K562 (cell line): Measurements from ENCODE around the gene CRYBB1. TPM values are rescaled to one million over a fixed set of nuclear protein-coding genes. Genes with fewer than 3 reads are reported as not detected.

Experiments
- ARHGAP35 ChIP-seq: fragments of 450-650 bp; IDR thresholded peaks from 2 replicates; pipeline ENCODE4 v1.6.1; 2018; ENCODE audit not compliant: partially characterized antibody
- ARID3A ChIP-seq: IDR thresholded peaks from 2 replicates; pipeline ENCODE4 v1.6.1; 2012; ENCODE audit warnings: low read depth, low read length, improper control_type of control experiment, borderline replicate concordance
- CBFA2T2 ChIP-seq: fragments of 450-650 bp; conservative IDR thresholded peaks from 2 replicates; pipeline ENCODE4 v1.6.1; 2017; ENCODE audit warnings: mild to moderate bottlenecking
- CBX5 ChIP-seq: IDR thresholded peaks from 2 replicates; pipeline ENCODE4 v1.6.1; 2014; ENCODE audit warnings: low read depth, borderline replicate concordance
- ELF4 ChIP-seq: fragments of 450-650 bp; formaldehyde crosslinking; IDR thresholded peaks from 2 replicates; pipeline ENCODE4 v1.4.0; 2022; ENCODE audit warnings: missing genetic modification characterization
- EP300 ChIP-seq: IDR thresholded peaks from 2 replicates; pipeline ENCODE4 v1.6.1; 2012; ENCODE audit warnings: low read length, improper control_type of control experiment
- IRF2 ChIP-seq: sonication (generic); formaldehyde crosslinking; IDR thresholded peaks from 2 replicates; pipeline ENCODE4 v1.8.1; 2022; ENCODE audit warnings: mild to moderate bottlenecking, missing genetic modification reagents
- KDM2B ChIP-seq: fragments of 250-450 bp; sonication (Bioruptor Pico); IDR thresholded peaks from 2 replicates; pipeline ENCODE4 v1.8.0; 2021; ENCODE audit warnings: mild to moderate bottlenecking, moderate library complexity
- PHF8 ChIP-seq: fragments of 200-600 bp; sonication (generic); IDR thresholded peaks from 2 replicates; pipeline ENCODE4 v1.6.1; 2012; ENCODE audit warnings: mixed run types, mild to moderate bottlenecking, inconsistent platforms, low read length, moderate library complexity, borderline replicate concordance
- PKNOX1 ChIP-seq: fragments of 450-650 bp; IDR thresholded peaks from 2 replicates; pipeline ENCODE4 v1.6.1; 2016
- SREBF1 ChIP-seq: fragments of 150-350 bp; IDR thresholded peaks from 2 replicates; pipeline ENCODE4 v1.6.1; 2014; ENCODE audit warnings: antibody characterized with exemption, low read depth, low read length, borderline replicate concordance
- TFAP4 ChIP-seq: sonication (generic); formaldehyde crosslinking; IDR thresholded peaks from 2 replicates; pipeline ENCODE4 v1.8.0; 2022; ENCODE audit warnings: missing genetic modification reagents, mild to moderate bottlenecking, moderate library complexity, borderline replicate concordance
- ZC3H4 ChIP-seq: sonication (generic); formaldehyde crosslinking; IDR thresholded peaks from 2 replicates; pipeline ENCODE4 v1.9.0; 2021; ENCODE audit warnings: missing genetic modification reagents, borderline replicate concordance
- ZNF165 ChIP-seq: fragments of 250-450 bp; sonication (Bioruptor Pico); IDR thresholded peaks from 2 replicates; pipeline ENCODE4 v1.4.0; 2020; ENCODE audit warnings: borderline replicate concordance
- ZNF280B ChIP-seq: fragments of 250-450 bp; sonication (Bioruptor Pico); IDR thresholded peaks from 2 replicates; pipeline ENCODE4 v1.5.1; 2021; ENCODE audit warnings: mild to moderate bottlenecking
- ZNF3 ChIP-seq: fragments of 250-450 bp; sonication (Bioruptor Pico); IDR thresholded peaks from 2 replicates; pipeline ENCODE4 v1.5.0; 2021; ENCODE audit warnings: mild to moderate bottlenecking, moderate library complexity
- polyA plus RNA-seq, 8 experiments: library from polyadenylated mRNA; depleted of rRNA in 4 of 8; stranded (reverse) in 5 of 8; unstranded in 3 of 8; fragments of >200 nt; fragmentation: Nextera tagmentation in 2 of 8; fragmentation: Illumina TruSeq in 1 of 8; extraction: Ambion mirVana in 2 of 8; extraction: Trizol in 1 of 8; gene quantifications; 2 replicates each; pipeline versions ENCODE4 v1.2.1 to v1.2.3, GENCODE V29; 2011 to 2014; ENCODE audit warnings: inconsistent platforms in 1 of 8, missing spikeins in 1 of 8
- total RNA-seq, 7 experiments: library from RNA; depleted of rRNA in 6 of 7; stranded (reverse); fragments of >200 nt in 6 of 7; fragmentation: Illumina TruSeq in 2 of 7; extraction: Trizol in 2 of 7; gene quantifications; 2 replicates each; pipeline versions ENCODE4 v1.2.1 to v1.2.3, GENCODE V29; 2011 to 2021; ENCODE audit warnings: low replicate concordance in 1 of 7
- TF ChIP-seq, protein P1 (sequence below): fragments of 200-800 bp; sonication (Bioruptor generic); IDR thresholded peaks from 2 replicates; pipeline ENCODE4 v1.6.1; 2017; ENCODE audit warnings: missing genetic modification characterization, missing compliant biosample characterization
- TF ChIP-seq, protein P2 (sequence below): fragments of 250-450 bp; sonication (Bioruptor Pico); IDR thresholded peaks from 2 replicates; pipeline ENCODE4 v1.8.0; 2022; ENCODE audit warnings: inconsistent platforms

The CRYBB1 gene
- total and polyA plus RNA-seq, 9 of the 15 experiments (the other 6 are each of a cell fraction or from before 2014, with no cell fraction given): 0.16 to 0.45 (median 0.33) TPM; not detected in 2

- TF ChIP-seq ARHGAP35 (peak; percentile 77), ARID3A (no peak), EP300 (0 out of 2 replicates have a peak, but pooled peaks have one; percentile 27), SREBF1 (no peak), PKNOX1 (no peak), ELF4 (CRISPR knock-in tag) (peak; percentile 83), PHF8 (no peak), IRF2 (CRISPR knock-in tag) (no peak), CBFA2T2 (no peak), ZNF3 (CRISPR knock-in tag) (no peak), ZNF165 (no peak), ZC3H4 (CRISPR knock-in tag) (no peak), TFAP4 (CRISPR knock-in tag) (no peak), KDM2B (CRISPR knock-in tag) (no peak), CBX5 (no peak), ZNF280B (CRISPR knock-in tag) (no peak)
- TF ChIP-seq, protein P1, sequence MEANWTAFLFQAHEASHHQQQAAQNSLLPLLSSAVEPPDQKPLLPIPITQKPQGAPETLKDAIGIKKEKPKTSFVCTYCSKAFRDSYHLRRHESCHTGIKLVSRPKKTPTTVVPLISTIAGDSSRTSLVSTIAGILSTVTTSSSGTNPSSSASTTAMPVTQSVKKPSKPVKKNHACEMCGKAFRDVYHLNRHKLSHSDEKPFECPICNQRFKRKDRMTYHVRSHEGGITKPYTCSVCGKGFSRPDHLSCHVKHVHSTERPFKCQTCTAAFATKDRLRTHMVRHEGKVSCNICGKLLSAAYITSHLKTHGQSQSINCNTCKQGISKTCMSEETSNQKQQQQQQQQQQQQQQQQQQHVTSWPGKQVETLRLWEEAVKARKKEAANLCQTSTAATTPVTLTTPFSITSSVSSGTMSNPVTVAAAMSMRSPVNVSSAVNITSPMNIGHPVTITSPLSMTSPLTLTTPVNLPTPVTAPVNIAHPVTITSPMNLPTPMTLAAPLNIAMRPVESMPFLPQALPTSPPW (CRISPR knock-in tag): no peak; the same call in 1 of the 2 replicates
- TF ChIP-seq, protein P2, sequence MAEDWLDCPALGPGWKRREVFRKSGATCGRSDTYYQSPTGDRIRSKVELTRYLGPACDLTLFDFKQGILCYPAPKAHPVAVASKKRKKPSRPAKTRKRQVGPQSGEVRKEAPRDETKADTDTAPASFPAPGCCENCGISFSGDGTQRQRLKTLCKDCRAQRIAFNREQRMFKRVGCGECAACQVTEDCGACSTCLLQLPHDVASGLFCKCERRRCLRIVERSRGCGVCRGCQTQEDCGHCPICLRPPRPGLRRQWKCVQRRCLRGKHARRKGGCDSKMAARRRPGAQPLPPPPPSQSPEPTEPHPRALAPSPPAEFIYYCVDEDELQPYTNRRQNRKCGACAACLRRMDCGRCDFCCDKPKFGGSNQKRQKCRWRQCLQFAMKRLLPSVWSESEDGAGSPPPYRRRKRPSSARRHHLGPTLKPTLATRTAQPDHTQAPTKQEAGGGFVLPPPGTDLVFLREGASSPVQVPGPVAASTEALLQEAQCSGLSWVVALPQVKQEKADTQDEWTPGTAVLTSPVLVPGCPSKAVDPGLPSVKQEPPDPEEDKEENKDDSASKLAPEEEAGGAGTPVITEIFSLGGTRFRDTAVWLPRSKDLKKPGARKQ (CRISPR knock-in tag): no peak
Observed at GRCh38 chr22:26642465-26643417, 24.9 kb upstream of the CRYBB1 start (continued).
